Stimulated activated naive B cell treated with anti-CD40 and anti-IgM and Interleukin-4, amounts not matched to agents 10 μg/mL and 1 μg/mL and 100 μg/mL, for 72 hours (primary cell): ENCODE data around the gene PQBP1.
"Not testable (repeated sequence)": the region's sequence is repeated elsewhere in the genome, so short reads cannot be mapped to it uniquely, and the experiment has no call there.

ENCODE experiments used
- ATAC-seq, 2 donors: fragments of 150-1000 bp; cut with Tn5 transposase; replicated peaks; 2 replicates each; pipeline ENCODE4 v1.10.0; 2021; ENCODE audit warnings: moderate library complexity in 1 of 2
- DNase-seq: peaks from one replicate; pipeline ENCODE4 v3.0.0; 2021
- H3K27ac Mint-ChIP-seq: one replicate; pipeline ENCODE4 v1.8.0; 2022; ENCODE audit warnings: mild to moderate bottlenecking, mixed read lengths
- H3K27me3 Mint-ChIP-seq, 2 donors: one replicate each; pipeline ENCODE4 v1.8.0; 2022; ENCODE audit warnings: mixed read lengths in 2 of 2
- H3K36me3 Mint-ChIP-seq, 2 donors: one replicate each; pipeline ENCODE4 v1.8.0; 2022; ENCODE audit warnings: mixed read lengths in 2 of 2, mild to moderate bottlenecking in 1 of 2
- H3K4me1 Mint-ChIP-seq, 2 donors: one replicate each; pipeline ENCODE4 v1.8.0; 2022; ENCODE audit warnings: mixed read lengths in 2 of 2, mild to moderate bottlenecking in 1 of 2
- H3K4me3 Mint-ChIP-seq, 2 donors: one replicate each; pipeline ENCODE4 v1.8.0; 2022; ENCODE audit warnings: mild to moderate bottlenecking in 2 of 2, mixed read lengths in 2 of 2, moderate library complexity in 1 of 2
- H3K9me3 Mint-ChIP-seq, 2 donors: one replicate each; pipeline ENCODE4 v1.8.0; 2022; ENCODE audit warnings: mixed read lengths in 2 of 2, mild to moderate bottlenecking in 1 of 2

The PQBP1 gene, protein sequence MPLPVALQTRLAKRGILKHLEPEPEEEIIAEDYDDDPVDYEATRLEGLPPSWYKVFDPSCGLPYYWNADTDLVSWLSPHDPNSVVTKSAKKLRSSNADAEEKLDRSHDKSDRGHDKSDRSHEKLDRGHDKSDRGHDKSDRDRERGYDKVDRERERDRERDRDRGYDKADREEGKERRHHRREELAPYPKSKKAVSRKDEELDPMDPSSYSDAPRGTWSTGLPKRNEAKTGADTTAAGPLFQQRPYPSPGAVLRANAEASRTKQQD

DNA sequence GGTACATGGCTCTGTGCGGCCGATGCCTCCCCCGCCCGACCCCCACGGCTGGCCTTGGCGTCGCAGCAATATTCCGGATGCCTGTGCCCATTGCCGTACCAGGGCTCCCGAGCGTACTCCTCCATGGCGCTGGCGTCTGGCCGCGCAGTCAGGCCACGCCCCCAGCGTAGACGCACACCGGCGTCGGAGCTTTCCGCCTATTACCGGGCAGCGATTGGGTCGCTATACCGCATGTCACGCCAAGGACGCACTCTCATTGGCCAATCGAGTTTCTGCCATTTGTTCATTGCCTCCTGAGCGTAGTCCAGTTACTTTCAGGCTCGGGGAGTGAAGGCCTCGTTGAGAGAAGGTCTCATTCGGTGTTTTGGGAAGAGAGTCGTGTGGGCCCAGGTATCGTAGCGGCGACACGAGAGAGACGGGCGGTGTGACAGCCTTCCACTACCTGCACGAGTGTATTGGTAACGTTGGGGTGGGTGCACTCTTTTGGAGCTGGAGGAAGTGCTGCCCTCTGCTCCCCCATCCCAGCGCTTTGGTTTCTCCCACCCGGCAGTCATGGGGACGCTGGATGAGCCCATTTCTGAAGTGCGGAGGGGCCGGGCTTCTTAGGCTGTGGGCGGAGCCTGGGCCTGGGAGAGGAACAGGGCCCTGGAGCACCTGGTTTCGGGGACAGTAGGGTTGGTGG is at the start of gene PQBP1, which contains the start of gene TIMM17B:
Gene PQBP1, plus strand, starts transcription at position 306 of the 682 bp plus-strand sequence. CDS start 580 bp downstream, outside the sequence.
Gene TIMM17B, minus strand, starts transcription at position 144 of the 682 bp plus-strand sequence. Its CDS starts 19 bp downstream, at position 125.
- peak within 1 kb of the TSS; percentile 93 to 94 for H3K4me3 Mint-ChIP-seq
- ATAC-seq (peak; percentile 90 to 92), DNase-seq (peak; percentile 85)
- peaks cover 11 to 19% of the 10 kb centered on the region in 2 donors for H3K36me3 Mint-ChIP-seq
- no peaks in the 10 kb centered on the region for H3K9me3 Mint-ChIP-seq
- peaks cover 0 to 14% of the 10 kb centered on the region in 2 donors for H3K4me1 Mint-ChIP-seq
- peak within 1 kb of the TSS; percentile 97 for H3K27ac Mint-ChIP-seq
- H3K27me3 Mint-ChIP-seq = peaks cover 0 to 5% of the 10 kb centered on the region in 2 donors

DNA sequence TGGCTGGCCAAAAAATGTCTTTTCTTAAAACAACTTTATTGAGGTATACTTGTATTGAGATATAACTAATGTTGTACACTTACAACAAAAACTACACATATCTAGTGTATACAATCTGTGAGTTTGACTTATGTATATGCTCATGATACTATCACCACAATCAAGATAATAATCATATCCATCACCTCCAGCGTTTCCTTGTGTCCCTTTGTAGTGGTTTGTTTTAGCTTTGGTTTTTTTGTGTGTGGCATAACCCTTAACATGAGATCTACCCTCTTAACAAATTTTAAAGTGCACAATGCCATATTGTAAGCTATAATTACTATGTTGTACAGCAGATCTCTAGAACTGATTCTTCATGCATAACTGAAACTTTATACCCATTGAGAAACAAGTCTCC is 48.9 kb upstream of the PQBP1 start:
- ATAC-seq (no peak), DNase-seq (no peak)
- Mint-ChIP-seq H3K4me1 (peaks cover 0 to 4% of the 10 kb centered on the region in 2 donors), H3K27ac (no peak overlapping the region), H3K4me3 (no peak overlapping the region), H3K27me3 (peaks cover 8 to 11% of the 10 kb centered on the region in 2 donors), H3K9me3 (peaks cover 2 to 5% of the 10 kb centered on the region in 2 donors), H3K36me3 (peaks cover 0 to 2% of the 10 kb centered on the region in 2 donors)

DNA sequence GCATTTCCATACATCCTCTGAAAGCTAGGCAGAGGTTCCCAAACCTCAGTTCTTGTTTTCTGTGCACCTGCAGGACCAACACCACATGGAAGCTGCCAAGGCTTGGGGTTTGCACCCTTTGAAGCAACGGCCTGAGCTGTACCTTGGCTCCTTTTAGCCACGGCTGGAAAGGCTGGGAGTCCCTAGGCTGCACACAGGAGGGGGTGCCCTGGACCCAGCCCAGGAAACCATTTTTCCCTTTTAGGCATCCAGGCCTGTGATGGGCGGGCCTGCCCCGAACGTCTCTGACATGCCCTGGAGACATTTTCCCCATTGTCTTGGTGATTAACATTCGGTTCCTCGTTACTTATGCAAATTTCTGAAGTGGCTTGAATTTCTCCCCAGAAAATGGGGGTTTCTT is 44.9 kb upstream of the PQBP1 start:
- H3K9me3 Mint-ChIP-seq = peaks cover 3 to 5% of the 10 kb centered on the region in 2 donors
- H3K27ac Mint-ChIP-seq = no peak overlapping the region
- H3K4me1 Mint-ChIP-seq = peaks cover 0 to 5% of the 10 kb centered on the region in 2 donors
- peaks cover 0 to 2% of the 10 kb centered on the region in 2 donors for H3K36me3 Mint-ChIP-seq
- H3K4me3 Mint-ChIP-seq = no peak overlapping the region
- DNase-seq (no peak), ATAC-seq (no peak)
- peaks cover 16 to 22% of the 10 kb centered on the region in 2 donors for H3K27me3 Mint-ChIP-seq

DNA sequence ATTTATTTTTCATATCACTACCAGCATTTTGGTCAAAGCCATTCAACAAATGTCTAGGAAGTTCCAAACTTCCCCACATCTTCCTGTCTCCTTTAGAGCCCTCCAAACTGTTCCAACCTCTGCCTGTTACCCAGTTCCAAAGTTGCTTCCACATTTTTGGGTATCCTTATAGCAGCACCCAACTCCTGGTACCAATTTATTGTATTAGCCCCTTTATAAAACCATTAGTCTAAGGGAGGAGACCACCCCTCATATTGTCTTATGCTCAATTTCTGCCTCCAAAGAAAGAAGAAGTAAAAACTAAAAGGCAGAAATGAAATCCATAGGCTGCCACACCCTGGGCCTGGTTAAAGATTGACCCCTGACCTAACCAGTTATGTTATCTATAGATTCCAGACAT is 44.2 kb upstream of the PQBP1 start:
- ATAC-seq, H3K4me1 Mint-ChIP-seq, H3K4me3 Mint-ChIP-seq, DNase-seq, H3K9me3 Mint-ChIP-seq, H3K36me3 Mint-ChIP-seq, H3K27ac Mint-ChIP-seq: not testable (repeated sequence)
- peaks cover 16 to 22% of the 10 kb centered on the region in 2 donors for H3K27me3 Mint-ChIP-seq

DNA sequence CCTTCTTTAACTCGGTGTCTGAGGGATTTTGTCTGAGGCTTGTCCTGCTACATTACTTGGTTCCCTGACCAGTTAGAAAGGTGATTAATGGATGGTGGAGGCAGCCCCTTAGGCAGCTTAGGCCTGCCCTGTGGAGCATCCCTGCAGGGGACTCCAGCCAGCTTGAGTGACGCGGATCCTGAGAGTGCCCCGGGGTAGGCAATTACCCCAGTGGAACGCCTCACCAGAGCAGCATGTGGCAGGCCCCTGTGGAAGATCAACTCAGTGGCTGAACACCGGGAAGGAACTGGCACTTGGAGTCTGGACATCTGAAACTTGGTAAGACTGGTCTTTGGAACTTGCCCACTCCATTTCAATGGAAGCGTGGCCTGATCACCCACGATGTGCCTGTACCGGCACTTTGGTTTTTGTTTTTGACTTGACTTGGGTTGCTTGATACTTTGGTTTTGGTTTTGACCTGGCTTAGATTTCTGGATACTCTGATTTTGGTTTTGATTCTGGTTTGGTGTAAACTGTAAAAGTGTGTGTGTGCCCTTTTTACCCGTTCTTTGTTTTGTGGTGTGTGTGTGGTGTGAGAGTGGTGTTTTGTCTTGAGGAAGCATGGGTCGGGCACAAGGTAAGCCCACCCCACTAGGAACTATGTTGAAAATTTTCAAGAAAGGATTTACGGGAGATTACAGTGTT is 43.5 kb upstream of the PQBP1 start:
- H3K36me3 Mint-ChIP-seq, H3K4me1 Mint-ChIP-seq, H3K9me3 Mint-ChIP-seq, H3K27ac Mint-ChIP-seq, ATAC-seq, DNase-seq, H3K4me3 Mint-ChIP-seq: not testable (repeated sequence)
- peaks cover 13 to 22% of the 10 kb centered on the region in 2 donors for H3K27me3 Mint-ChIP-seq

DNA sequence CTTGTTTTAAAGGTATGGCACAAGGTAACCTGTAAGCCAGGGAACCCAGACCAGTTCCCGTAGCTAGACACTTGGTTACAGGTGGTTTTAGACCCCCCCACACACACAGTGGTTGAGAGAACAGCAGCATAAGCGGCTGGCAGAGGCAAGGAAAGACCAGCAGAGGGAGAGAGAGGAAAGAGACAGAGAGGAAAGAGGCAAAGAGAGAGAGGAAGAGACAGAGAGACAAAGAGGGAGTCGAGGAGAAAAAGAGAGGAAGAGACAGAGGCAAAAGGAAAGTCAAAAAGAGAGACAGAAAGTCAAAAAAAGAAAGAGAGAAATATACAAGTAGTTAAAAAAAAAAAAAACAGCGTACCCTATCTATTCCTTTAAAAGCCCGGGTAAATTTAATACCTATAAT is 42.8 kb upstream of the PQBP1 start:
- Mint-ChIP-seq H3K4me1 (peaks cover 0 to 5% of the 10 kb centered on the region in 2 donors), H3K27ac (no peak overlapping the region), H3K9me3 (peaks cover 3 to 5% of the 10 kb centered on the region in 2 donors), H3K4me3 (no peak overlapping the region), H3K36me3 (peaks cover 0 to 2% of the 10 kb centered on the region in 2 donors), H3K27me3 (peaks cover 13 to 22% of the 10 kb centered on the region in 2 donors)
- no peak for DNase-seq
- no peak for ATAC-seq

DNA sequence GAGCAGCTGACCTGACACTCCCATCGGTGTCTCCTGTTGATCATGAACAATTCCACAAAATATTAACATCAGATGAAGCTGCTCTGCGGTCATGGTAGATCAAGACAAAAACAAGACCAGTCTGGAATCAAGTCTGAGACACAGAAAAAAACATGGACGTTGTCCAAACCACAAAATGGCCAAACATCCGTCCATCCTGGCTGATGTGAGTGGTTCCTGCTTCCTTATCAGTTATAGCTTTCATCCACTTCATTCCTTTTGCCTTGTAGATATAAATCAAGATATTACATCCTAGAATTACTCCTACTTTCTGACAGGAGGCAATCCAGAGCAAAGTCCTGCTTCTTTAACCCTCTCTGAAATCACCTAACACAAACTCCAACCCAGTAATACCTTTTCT is 33.5 kb upstream of the PQBP1 start:
- ATAC-seq = no peak
- H3K27me3 Mint-ChIP-seq = peaks cover 0 to 16% of the 10 kb centered on the region in 2 donors

DNA sequence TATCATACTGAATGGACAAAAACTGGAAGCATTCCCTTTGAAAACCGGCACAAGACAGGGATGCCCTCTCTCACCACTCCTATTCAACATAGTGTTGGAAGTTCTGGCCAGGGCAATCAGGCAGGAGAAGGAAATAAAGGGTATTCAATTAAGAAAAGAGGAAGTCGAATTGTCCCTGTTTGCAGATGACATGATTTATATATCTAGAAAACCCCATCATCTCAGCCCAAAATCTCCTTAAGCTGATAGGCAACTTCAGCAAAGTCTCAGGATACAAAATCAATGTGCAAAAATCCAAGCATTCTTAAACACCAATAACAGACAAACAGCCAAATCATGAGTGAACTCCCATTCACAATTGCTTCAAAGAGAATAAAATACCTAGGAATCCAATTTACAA is 25.7 kb upstream of the PQBP1 start:
- not testable (repeated sequence) for DNase-seq, H3K9me3 Mint-ChIP-seq, ATAC-seq, H3K4me3 Mint-ChIP-seq, H3K4me1 Mint-ChIP-seq, H3K27ac Mint-ChIP-seq, H3K36me3 Mint-ChIP-seq
- H3K27me3 Mint-ChIP-seq = peaks cover 0 to 13% of the 10 kb centered on the region in 2 donors

More for the DNA sequence above, 33.5 kb upstream of the PQBP1 start:
- no peaks in the 10 kb centered on the region for H3K9me3 Mint-ChIP-seq
- H3K4me1 Mint-ChIP-seq = no peaks in the 10 kb centered on the region
- no peak overlapping the region for H3K27ac Mint-ChIP-seq
- no peak for DNase-seq
- H3K36me3 Mint-ChIP-seq = no peaks in the 10 kb centered on the region
- H3K4me3 Mint-ChIP-seq = no peak overlapping the region

DNA sequence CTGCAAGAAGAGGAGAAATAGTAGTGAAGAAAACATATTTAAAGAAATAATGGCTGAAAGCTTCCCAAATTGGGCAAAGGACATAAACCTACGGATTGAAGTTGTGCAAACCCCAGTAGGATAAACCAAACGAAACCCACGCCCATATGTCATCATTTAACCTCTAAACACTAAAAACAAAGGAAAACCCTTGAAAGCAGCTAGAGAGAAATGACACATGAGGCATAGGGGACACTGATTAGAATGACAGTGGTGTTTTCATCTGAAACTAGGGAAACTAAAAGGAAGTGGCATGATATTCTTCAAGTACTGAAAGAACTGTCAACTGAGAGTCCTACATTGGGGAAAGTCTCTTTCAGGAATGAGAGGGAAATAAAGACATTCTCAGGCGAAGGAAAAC is 20.8 kb upstream of the PQBP1 start:
- H3K27me3 Mint-ChIP-seq = not testable (repeated sequence)

DNA sequence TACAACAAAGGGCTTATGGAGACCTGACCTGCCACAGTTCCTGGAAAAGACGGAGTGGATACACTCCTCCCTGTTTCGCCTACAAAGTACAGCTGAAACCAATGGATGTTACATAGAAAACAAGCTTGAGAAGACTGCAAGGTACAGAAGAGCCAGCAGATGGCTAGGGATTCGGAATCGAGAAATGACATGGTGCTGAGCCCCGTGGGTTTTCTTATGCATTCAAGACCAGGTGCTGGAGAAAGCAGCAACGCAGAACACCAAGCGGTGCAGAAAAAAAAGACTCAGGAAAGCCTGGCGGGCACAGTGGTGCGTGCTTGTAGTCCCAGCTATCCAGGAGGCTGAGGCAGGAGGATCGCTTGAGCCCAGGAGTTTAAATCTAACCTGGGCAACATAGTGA is 14.0 kb upstream of the PQBP1 start:
- Mint-ChIP-seq H3K9me3 (no peaks in the 10 kb centered on the region), H3K36me3 (no peaks in the 10 kb centered on the region), H3K4me3 (no peak overlapping the region), H3K27ac (no peak overlapping the region), H3K27me3 (no peaks in the 10 kb centered on the region), H3K4me1 (no peaks in the 10 kb centered on the region)
- DNase-seq (no peak), ATAC-seq (no peak)

More for the DNA sequence above, 20.8 kb upstream of the PQBP1 start:
- H3K4me3 Mint-ChIP-seq, H3K36me3 Mint-ChIP-seq, H3K27ac Mint-ChIP-seq, H3K4me1 Mint-ChIP-seq, H3K9me3 Mint-ChIP-seq, DNase-seq, ATAC-seq: not testable (repeated sequence)

DNA sequence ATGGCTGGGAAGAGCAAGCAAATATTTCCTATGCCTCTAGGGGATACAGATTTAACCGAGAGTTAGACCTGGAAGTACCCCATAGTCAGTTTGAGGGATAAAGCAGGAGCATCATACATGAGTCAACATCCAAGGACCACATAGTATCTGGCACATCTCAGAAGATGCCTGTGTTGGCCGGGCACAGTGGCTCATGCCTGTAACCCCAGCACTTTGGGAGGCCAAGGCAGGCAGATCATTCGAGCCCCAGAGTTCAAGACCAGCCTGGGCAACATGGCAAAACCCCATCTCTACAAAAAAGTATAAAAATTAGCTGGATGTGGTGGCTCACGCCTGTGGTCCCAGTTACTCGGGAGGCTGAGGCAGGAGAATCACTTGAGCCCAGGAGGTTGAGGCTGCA is 11.1 kb upstream of the PQBP1 start:
- H3K27ac Mint-ChIP-seq, H3K36me3 Mint-ChIP-seq, H3K9me3 Mint-ChIP-seq, DNase-seq, H3K27me3 Mint-ChIP-seq, H3K4me3 Mint-ChIP-seq, ATAC-seq: not testable (repeated sequence)
- peaks cover 7 to 12% of the 10 kb centered on the region in 2 donors for H3K4me1 Mint-ChIP-seq

DNA sequence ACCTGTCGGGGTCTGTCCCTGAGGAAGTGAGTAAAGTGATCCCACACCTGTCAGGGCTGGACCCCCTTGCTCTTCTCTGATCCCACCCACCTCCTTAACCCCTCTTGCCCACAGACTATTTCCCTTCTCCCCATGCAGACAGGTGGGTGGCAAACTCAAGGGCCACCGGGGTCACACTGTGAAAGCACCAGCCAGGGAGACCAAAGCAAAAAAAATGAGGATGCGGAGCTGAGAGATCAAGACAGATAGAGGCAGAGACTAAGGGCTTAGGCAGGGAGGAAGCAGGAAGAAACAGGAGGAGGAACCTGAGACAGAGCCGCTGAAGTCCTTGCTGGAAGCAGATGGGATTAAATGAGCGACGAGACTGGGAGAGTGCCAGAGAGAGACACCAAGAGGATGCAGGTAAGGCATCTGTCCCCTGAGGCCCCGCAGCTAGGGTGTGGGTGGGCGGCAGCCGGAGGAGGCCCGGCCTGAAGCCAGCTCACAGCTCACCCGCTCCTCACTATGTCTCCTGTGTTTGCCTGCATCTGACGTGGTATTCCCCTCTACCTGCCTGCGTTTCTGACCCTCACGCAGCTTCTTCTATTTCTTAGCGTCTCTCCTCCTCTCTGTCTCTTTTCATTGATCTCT is 7.3 kb upstream of the PQBP1 start:
- Mint-ChIP-seq H3K4me1 (peaks cover 7 to 17% of the 10 kb centered on the region in 2 donors), H3K27me3 (peaks cover 0 to 4% of the 10 kb centered on the region in 2 donors), H3K9me3 (no peaks in the 10 kb centered on the region), H3K4me3 (peak overlapping the region; percentile 73 to 81), H3K27ac (peak overlapping the region; percentile 21), H3K36me3 (peaks cover 0 to 8% of the 10 kb centered on the region in 2 donors)
- no peak for DNase-seq
- peak; percentile 11 to 15 for ATAC-seq

DNA sequence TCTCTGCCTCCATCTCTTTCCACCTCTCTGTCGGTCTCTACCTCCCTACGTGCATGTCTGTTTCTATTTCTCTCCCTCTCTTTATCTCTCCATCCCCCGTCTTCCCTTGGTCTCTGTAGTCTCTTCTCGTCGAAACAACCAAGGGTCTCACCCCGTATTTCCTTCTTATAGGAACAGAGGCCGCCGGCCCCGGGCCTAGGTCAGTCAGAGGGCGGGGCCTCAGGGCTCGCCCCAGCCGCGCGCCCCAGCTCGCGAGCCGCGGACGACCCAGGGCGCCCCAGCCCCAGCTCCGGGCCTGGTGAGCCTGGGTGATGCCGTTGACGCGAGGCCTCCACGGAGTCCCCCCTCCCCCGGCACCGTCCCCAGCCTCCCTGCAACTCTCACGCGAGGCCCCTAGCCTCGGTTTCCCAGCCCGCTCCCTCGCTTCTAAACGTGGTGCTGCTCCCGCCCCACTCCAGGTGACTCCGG is 6.8 kb upstream of the PQBP1 start:
- DNase-seq = no peak
- ATAC-seq = peak; percentile 59 to 60
- H3K36me3 Mint-ChIP-seq = peaks cover 0 to 8% of the 10 kb centered on the region in 2 donors
- H3K9me3 Mint-ChIP-seq = no peaks in the 10 kb centered on the region
- peak overlapping the region; percentile 73 to 81 for H3K4me3 Mint-ChIP-seq
- peaks cover 0 to 4% of the 10 kb centered on the region in 2 donors for H3K27me3 Mint-ChIP-seq
- peak overlapping the region; percentile 21 for H3K27ac Mint-ChIP-seq
- H3K4me1 Mint-ChIP-seq = peaks cover 7 to 19% of the 10 kb centered on the region in 2 donors
